ENCODE measurements around the gene ANGPTL7.

- TF ChIP-seq CTCF (IDR thresholded peaks at IDR 0.05) (no peak), EP300 (IDR thresholded peaks at IDR 0.05) (no peak), POLR2AphosphoS5 (IDR thresholded peaks at IDR 0.05) (no peak)
These were observed 13.7 kb upstream of the ANGPTL7 start for GRCh38 chr1:11175461-11175860.

All from sigmoid colon (tissue), 4 donors.